Neural cell (in vitro differentiated cells): ENCODE results near the gene VPS33B.

Experiments
- EP300 ChIP-seq: fragments of 450-650 bp; conservative IDR thresholded peaks from 2 replicates; pipeline ENCODE4 v1.6.1; 2014; ENCODE audit warnings: antibody characterized with exemption, mild to moderate bottlenecking, moderate library complexity; ENCODE audit not compliant: poor library complexity, severe bottlenecking
- EZH2 ChIP-seq: fragments of 200-600, 300-800 bp; shearing (Covaris generic), sonication (generic); IDR thresholded peaks from 2 replicates; pipeline ENCODE4 v1.6.1; 2014; ENCODE audit warnings: antibody characterized with exemption, low read length, borderline replicate concordance, mild to moderate bottlenecking; ENCODE audit not compliant: insufficient read depth, poor library complexity, severe bottlenecking
- RAD21 ChIP-seq: fragments of 450-650 bp; conservative IDR thresholded peaks from 2 replicates; pipeline ENCODE4 v1.6.1; 2014; ENCODE audit warnings: antibody characterized with exemption, mild to moderate bottlenecking, moderate library complexity
- TAF1 ChIP-seq: IDR thresholded peaks from 2 replicates; pipeline ENCODE4 v1.6.1; 2012; ENCODE audit warnings: low read depth
- TF ChIP-seq, protein P1 (sequence below): fragments of 450-650 bp; IDR thresholded peaks from 2 replicates; pipeline ENCODE4 v1.5.1; 2014; ENCODE audit warnings: antibody characterized with exemption, mild to moderate bottlenecking, moderate library complexity; ENCODE audit not compliant: poor library complexity, severe bottlenecking
- TF ChIP-seq, protein P2 (sequence below): IDR thresholded peaks from 2 replicates; pipeline ENCODE4 v1.6.1; 2012; ENCODE audit warnings: borderline replicate concordance

DNA sequence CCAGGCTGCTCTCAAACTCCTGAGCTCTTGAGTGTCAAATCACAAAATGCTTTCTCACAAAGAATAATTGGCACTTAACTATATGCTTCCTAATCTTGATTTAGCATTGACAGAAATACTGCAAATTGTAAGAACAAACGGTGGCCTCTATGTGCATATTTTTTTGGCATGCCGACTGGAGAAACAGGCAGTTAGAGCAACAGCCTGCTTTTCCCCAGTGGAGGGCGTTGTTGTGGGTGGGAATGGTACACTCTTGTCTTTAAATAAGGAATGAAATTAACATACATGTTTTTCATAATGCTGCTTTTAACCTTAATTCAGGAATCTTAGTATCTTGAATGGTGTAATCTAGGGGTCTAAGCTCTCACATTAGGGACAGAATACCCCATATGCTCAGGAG, 46.6 kb upstream of the VPS33B start:
- TF ChIP-seq, protein P1, sequence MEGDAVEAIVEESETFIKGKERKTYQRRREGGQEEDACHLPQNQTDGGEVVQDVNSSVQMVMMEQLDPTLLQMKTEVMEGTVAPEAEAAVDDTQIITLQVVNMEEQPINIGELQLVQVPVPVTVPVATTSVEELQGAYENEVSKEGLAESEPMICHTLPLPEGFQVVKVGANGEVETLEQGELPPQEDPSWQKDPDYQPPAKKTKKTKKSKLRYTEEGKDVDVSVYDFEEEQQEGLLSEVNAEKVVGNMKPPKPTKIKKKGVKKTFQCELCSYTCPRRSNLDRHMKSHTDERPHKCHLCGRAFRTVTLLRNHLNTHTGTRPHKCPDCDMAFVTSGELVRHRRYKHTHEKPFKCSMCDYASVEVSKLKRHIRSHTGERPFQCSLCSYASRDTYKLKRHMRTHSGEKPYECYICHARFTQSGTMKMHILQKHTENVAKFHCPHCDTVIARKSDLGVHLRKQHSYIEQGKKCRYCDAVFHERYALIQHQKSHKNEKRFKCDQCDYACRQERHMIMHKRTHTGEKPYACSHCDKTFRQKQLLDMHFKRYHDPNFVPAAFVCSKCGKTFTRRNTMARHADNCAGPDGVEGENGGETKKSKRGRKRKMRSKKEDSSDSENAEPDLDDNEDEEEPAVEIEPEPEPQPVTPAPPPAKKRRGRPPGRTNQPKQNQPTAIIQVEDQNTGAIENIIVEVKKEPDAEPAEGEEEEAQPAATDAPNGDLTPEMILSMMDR: no peak
- no peak for TF ChIP-seq TAF1
- no peak for TF ChIP-seq RAD21
- TF ChIP-seq EP300: no peak
- no peak for TF ChIP-seq EZH2
- TF ChIP-seq, protein P2, sequence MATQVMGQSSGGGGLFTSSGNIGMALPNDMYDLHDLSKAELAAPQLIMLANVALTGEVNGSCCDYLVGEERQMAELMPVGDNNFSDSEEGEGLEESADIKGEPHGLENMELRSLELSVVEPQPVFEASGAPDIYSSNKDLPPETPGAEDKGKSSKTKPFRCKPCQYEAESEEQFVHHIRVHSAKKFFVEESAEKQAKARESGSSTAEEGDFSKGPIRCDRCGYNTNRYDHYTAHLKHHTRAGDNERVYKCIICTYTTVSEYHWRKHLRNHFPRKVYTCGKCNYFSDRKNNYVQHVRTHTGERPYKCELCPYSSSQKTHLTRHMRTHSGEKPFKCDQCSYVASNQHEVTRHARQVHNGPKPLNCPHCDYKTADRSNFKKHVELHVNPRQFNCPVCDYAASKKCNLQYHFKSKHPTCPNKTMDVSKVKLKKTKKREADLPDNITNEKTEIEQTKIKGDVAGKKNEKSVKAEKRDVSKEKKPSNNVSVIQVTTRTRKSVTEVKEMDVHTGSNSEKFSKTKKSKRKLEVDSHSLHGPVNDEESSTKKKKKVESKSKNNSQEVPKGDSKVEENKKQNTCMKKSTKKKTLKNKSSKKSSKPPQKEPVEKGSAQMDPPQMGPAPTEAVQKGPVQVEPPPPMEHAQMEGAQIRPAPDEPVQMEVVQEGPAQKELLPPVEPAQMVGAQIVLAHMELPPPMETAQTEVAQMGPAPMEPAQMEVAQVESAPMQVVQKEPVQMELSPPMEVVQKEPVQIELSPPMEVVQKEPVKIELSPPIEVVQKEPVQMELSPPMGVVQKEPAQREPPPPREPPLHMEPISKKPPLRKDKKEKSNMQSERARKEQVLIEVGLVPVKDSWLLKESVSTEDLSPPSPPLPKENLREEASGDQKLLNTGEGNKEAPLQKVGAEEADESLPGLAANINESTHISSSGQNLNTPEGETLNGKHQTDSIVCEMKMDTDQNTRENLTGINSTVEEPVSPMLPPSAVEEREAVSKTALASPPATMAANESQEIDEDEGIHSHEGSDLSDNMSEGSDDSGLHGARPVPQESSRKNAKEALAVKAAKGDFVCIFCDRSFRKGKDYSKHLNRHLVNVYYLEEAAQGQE: no peak
